HG02943 (cell line): Measurements from ENCODE around the gene TTLL4.

Experiments used
- ATAC-seq: cut with Tn5 transposase; IDR thresholded peaks from one replicate; pipeline ENCODE4 v1.9.1; 2021; ENCODE audit warnings: mild to moderate bottlenecking, low read depth, moderate library complexity; ENCODE audit not compliant: unreplicated experiment

Gene TTLL4

DNA sequence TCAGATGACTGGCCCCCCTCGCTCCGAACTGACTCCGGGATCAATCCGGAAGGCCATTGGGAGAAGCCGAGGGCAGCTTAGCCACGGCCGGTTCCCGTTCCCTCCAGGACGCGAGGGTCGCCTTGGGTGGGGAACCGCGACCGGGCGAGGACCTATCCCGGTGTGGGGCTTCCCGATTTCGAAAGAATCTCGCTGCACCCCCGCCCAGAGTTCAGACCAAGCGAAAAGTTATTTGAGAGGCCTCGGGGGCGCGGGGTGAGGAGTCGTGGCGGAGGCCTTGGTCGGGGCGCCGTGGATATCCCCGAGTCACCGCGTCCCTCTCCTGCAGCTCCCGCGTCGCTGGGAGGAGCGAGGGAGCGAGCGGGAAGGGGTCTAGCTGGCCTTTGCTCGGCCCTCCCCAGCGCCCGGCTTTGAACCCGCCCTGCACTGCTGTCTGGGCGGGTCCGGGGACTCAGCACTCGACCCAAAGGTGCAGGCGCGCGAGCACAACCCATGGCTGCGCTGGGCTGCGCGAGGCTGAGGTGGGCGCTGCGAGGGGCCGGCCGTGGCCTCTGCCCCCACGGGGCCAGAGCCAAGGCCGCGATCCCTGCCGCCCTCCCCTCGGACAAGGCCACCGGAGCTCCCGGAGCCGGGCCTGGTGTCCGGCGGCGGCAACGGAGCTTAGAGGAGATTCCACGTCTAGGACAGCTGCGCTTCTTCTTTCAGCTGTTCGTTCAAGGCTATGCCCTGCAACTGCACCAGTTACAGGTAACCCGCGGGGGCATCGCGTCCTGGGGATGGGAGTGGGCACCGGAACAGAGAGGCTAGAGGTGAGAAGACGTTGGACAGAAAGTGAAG is 71.3 kb downstream of the TTLL4 start, which contains the start of gene CYP27A1:
Gene CYP27A1, plus strand, starts transcription at position 457 of the 837 bp plus-strand sequence. Its CDS starts 36 bp downstream, at position 493.
- no peak for ATAC-seq

DNA sequence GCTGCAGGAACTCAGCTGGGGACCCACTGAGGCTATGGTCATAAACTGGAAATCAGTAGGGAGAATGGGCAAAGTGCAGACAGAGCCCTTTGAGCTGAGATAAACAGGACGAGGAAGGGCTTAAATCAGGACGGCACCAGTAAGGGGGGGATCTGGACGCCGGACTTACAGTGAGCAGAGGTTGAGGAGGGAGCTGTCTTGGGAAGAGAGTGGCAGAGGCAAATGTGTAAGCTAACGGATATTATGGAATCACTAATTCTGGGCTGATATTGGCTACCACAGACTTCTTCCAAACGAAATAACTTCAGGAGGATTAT is 71.9 kb downstream of the TTLL4 start:
- ATAC-seq = no peak

DNA sequence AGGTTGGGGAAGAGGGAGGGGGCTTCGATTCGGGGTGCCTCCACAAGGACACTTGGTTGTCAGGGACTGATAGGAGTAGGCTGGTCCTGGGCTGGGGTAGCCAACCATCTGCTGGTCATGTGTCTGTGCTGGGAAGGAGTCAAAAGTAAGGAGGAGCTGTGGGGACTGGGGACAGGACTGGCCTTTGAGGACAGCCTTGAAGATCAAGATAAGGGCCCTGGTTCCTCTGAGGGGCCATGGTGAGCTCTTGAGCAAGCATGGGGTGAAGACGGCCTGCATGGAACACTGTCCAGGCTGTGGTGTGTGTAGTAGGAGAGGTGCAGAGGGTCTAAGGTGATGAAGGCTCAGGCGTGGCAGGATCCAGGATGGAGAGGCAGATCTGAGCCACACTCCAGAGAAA is 73.1 kb downstream of the TTLL4 start:
- no peak for ATAC-seq

DNA sequence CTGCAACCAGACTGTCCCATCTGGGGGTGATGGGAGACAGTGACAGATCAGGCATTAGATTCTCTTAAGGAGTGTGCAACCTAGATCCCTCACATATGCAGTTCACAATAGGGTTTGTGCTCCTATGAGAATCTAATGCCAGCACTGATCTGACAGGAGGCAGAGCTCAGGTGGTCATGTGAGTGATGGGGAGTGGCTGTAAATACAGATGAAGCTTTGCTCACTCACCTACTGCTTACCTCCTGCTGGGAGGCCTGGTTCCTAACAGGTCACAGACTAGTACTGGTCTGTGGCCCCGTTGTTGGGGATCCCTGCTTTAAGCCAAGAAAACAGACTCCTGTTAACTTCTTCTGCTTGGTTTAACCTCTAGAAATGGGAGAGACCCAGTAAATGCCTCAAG is 74.5 kb downstream of the TTLL4 start:
- ATAC-seq = no peak

DNA sequence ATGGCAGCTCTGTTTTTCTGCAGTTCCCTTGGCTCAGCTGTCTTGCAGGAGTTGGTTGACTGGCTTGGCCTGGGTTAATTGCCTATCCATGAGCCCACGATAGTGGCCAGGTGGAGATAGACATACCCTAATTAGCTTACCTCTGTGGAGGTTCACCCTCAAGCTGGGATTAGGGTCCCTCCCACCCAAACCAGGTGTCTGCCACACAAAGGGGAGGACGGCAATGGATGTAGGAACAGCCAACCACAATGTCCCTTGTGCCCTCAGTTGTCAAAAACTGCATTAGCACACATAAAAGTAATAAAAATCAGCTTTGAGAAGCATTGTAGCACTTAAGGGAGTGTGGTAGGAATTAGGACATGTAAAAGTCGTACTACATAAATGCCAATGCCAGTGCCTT is 75.5 kb downstream of the TTLL4 start:
- ATAC-seq = no peak

DNA sequence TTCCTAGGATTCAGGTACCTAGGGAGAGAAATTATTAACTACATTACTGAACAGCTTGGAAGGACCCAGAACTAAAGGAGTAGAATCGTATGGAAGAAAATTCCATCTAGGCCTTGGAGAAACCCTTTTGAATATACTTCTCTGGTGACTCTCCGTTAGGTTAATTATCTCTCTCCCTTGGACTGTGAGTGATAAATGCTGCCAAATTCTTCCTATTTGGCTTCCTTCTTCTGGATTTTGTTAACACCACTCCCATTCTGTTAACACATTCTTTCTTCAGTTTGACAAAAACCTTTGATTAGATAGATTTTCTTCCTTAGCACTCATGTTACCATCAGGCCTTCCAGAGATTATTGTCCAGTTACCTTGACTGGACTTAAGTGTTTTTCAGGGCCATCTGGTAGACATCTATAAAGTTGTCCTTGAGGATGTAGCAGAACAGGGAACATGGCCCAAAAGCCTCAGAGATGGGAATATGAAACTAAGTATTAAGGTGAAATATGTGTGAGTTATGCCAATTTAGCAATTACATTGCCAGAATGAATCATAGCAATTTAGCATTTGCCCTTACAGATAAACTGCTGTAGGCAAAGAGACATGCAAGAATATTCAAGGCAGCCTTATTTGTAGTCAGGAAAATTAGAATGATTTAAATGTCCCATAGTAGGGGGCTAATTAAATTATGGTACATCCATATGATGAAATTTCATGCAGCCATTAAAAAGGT is 78.1 kb downstream of the TTLL4 start:
- ATAC-seq = no peak

DNA sequence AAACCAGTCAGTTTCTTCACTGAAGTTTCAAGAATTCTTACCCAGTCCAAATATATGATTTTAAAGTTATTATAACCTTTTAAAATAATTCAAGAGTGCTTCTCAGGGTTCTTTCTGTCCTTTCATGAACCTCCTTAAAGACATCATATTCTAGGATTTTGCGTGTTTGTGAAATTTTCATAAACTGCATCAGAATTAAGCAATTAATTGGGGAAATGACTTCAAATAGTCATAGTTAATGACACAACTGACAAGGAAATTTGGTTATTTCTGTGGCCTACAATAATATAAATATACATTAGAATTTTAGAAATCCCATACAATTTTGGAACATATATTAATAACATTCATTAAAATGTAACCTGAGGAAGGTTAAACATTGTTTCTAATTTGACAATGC is 81.8 kb downstream of the TTLL4 start:
- no peak for ATAC-seq

DNA sequence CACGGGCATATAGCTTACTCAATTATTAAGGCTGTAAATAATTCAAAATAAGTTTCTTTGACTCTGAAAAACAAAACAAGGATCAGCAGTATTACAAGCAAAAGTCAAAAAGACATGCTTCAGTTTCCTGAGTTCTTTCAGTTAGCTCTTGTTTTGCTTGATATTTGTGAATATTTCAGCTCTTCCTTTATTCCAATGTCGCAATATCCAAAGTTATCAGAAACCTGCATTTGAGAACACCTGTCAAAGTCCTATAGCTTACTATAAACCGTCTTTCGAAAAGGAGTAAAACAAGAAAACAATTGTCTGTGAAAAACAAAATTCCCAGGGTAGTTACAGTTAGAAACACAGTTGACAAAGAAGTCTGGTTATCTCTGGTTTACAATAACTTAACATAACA is 86.1 kb downstream of the TTLL4 start:
- no peak for ATAC-seq

DNA sequence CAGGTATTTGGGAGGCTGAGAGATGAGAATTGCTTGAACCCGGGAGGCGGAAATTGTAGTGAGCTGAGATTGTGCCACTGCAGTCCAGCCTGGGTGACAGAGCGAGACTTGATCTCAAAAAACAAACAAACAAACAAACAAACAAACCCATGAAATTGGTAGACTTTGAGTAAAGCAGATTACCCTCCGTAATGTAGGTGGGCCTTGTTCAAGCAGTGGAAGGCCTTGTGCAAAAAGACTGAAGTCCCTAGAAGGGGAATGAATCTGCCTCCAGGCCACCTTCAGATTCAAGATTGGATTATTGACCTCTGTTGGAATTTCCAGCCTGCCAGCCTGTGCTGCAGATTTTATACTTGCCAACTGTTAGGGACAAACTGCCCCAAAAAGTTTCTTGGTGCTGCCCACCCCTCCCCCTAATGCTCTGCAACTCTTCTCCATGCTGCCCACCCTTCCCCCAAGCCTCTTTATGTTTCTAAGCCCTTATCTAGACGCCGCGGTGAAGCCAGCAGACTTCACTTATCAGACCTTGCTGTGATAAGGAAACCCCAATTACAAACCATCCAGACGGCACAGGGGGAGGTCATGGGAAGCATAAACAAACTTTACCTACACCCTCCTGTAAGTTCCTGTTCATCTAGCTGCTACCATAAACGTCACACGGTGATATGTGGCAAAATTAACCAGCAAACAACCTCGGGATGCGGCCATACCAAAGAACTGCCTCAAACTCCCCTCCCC is 88.3 kb downstream of the TTLL4 start:
- ATAC-seq = no peak

DNA sequence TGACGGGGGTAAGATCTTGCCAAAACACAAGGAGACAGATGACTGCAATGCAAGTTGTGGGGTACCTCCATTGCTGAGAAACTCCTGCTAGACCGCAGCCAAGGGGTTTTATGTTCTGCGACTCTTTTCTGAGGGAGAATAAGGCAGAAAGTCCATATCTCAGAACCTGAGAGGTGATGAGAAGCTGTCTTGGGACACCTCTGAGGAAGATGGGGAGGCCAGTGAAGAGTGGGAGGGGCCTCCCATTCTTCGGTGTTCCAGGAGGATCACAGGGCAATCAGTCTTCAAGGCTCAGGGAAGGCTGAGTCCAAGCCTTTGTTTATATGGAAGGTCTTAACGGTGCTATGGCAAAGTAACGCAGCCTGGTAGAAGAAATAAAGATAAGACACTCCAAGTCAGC is 89.4 kb downstream of the TTLL4 start:
- no peak for ATAC-seq

DNA sequence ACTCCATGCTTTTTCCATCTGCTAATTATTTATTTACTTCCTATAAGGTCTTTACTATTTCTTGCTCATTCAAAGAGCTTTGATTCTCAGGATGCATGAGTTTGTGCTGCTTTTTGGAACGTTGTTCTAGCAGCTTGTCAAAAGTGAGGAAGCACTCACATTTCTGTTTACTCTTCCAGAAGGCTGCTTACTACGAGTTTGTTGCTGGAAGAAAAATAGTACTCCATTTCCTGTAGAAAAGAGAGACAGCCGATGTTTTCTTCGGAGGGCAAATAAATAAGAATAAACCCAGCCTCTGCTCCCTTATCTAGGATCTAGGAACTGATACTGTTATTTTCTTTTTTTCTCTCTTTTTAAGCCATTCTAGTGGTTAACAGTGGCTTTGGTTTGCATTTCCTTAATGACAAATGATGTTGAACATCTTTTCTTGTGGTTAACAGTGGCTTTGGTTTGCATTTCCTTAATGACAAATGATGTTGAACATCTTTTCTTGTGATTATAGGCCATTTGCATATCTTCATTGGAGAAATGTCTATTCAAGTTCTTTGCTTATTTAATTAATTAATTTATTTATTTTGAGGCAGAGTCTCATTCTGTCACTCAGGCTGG is 91.9 kb downstream of the TTLL4 start:
- no peak for ATAC-seq

DNA sequence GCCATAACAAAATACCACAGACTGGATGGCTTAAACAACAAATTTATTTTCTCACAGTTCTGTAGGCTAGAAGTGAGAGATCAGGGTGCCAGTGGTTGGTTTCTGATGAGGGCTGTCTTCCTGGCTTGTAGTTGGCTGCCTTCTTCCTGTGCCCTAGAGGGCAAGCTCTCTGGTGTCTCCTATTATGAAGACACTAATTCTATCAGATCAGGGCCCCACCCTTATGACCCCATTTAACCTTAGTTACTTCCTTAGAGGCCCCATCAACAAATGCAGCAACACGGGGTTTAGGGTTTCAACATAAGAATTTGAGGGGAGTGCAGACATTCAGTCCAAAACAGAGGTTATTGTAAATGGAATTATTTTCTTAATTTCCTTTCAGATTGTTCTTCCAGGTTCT is 94.2 kb downstream of the TTLL4 start:
- no peak for ATAC-seq
